SK-N-SH treated with all-trans-retinoic acid at 6 μM for 48 hours (cell line): Measurements from ENCODE around the gene CAMK4.

Source experiments
- ARNTL ChIP-seq: fragments of 450-650 bp; formaldehyde crosslinking; IDR thresholded peaks from 2 replicates; pipeline ENCODE4 v1.5.0; 2020; ENCODE audit warnings: low read depth, mild to moderate bottlenecking, moderate library complexity, borderline replicate concordance
- BACH2 ChIP-seq: fragments of 250-450 bp; sonication (Bioruptor Pico); IDR thresholded peaks from 2 replicates; pipeline ENCODE4 v1.9.0; 2021; ENCODE audit warnings: mild to moderate bottlenecking, borderline replicate concordance
- CSRNP3 ChIP-seq: fragments of 250-450 bp; sonication (Bioruptor Pico); IDR thresholded peaks from 2 replicates; pipeline ENCODE4 v1.5.1; 2021; ENCODE audit warnings: mild to moderate bottlenecking, moderate library complexity
- PATZ1 ChIP-seq: fragments of 250-450 bp; sonication (Bioruptor Pico); IDR thresholded peaks from 2 replicates; pipeline ENCODE4 v1.8.0; 2020; ENCODE audit warnings: mild to moderate bottlenecking, moderate library complexity, borderline replicate concordance
- POU6F1 ChIP-seq: fragments of 250-450 bp; sonication (Bioruptor Pico); IDR thresholded peaks from 2 replicates; pipeline ENCODE4 v1.8.0; 2021; ENCODE audit warnings: low read depth, mild to moderate bottlenecking, moderate library complexity, borderline replicate concordance
- RARB ChIP-seq: fragments of 250-450 bp; sonication (Bioruptor Pico); IDR thresholded peaks from 2 replicates; pipeline ENCODE4 v1.8.0; 2021; ENCODE audit warnings: mild to moderate bottlenecking, moderate library complexity
- TOX ChIP-seq: fragments of 250-450 bp; sonication (Bioruptor Pico); IDR thresholded peaks from 2 replicates; pipeline ENCODE4 v1.8.0; 2021; ENCODE audit warnings: mild to moderate bottlenecking, moderate library complexity, borderline replicate concordance

GRCh38 chr5:111447099-111447498 is 222.9 kb downstream of the CAMK4 start:
- no peak for TF ChIP-seq RARB (CRISPR knock-in tag)
- TF ChIP-seq ARNTL (CRISPR knock-in tag), result no peak
- TF ChIP-seq CSRNP3 (CRISPR knock-in tag), result no peak
- no peak for TF ChIP-seq BACH2 (CRISPR knock-in tag)
- no peak for TF ChIP-seq PATZ1 (CRISPR knock-in tag)
- TF ChIP-seq TOX (CRISPR knock-in tag), result no peak
- TF ChIP-seq POU6F1 (CRISPR knock-in tag), result no peak
